Measurements from ENCODE around the gene SEMA3B.
A peak's percentile ranks its signal among the peaks of the same experiment; 100 is the strongest.

DNA sequence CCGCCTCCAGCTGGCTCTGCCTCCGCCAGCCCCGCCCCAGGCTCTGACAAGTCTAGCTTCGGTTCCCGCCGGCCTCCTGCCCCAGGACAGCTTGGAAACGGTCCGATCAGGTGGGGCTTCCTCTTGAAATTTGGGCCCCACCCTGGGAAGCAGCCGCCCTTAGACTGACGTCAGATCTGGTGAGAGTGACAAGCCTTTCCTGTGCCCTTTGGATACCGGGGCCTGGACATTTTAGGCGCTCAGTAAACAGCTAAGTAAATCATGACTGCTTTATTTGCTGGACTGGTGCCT, 30.6 kb downstream of the SEMA3B start:
- TF ChIP-seq POLR2A (IDR thresholded peaks at IDR 0.05) (no peak), EP300 (IDR thresholded peaks at IDR 0.05) (peak in 3 of 4 donors; percentile 28 to 91 (median 86))

Data from upper lobe of left lung (tissue), 4 donors.